ENCODE data around the gene NES.

- TF ChIP-seq MAX (IDR thresholded peaks at IDR 0.05) (no peak), TBP (IDR thresholded peaks at IDR 0.05; ENCODE audit: low read depth, low read length) (no peak), RAD21 (IDR thresholded peaks at IDR 0.05 in 1 of 2, conservative IDR thresholded peaks at IDR 0.05 in 1 of 2; ENCODE audit: low read depth in 2 of 2, low read length in 2 of 2) (no peak), PHF8 (conservative IDR thresholded peaks at IDR 0.05; ENCODE audit: low read depth, low read length) (no peak), CTCF (IDR thresholded peaks at IDR 0.05; ENCODE audit: control extremely low read depth in 1 of 3, insufficient read depth in 1 of 3, low read depth in 1 of 3, low read length in 3 of 3) (no peak), KDM1A (IDR thresholded peaks at IDR 0.05; ENCODE audit: borderline replicate concordance, low read length) (no peak), EZH2 (IDR thresholded peaks at IDR 0.05; ENCODE audit: low read depth, low read length, severe bottlenecking) (no peak), SP2 (IDR thresholded peaks at IDR 0.05; ENCODE audit: low read length) (no peak), TCF12 (IDR thresholded peaks at IDR 0.05; ENCODE audit: low read depth, low read length) (no peak), ATF3 (IDR thresholded peaks at IDR 0.05; ENCODE audit: insufficient read depth, low read depth, low read length) (no peak), TAF1 (IDR thresholded peaks at IDR 0.05; ENCODE audit: low read depth, low read length) (no peak), FOSL1 (IDR thresholded peaks at IDR 0.05; ENCODE audit: insufficient read depth, low read depth, low read length) (no peak), KDM5A (IDR thresholded peaks at IDR 0.05; ENCODE audit: low read length) (no peak), GTF2F1 (IDR thresholded peaks at IDR 0.05; ENCODE audit: borderline replicate concordance, low read depth, low read length) (no peak)
Observed at GRCh38 chr1:156619582-156619955, 57.6 kb downstream of the NES start.
